Thyroid gland (tissue), 4 donors: ENCODE measurements around the gene CAMK1.

Source experiments
- CTCF ChIP-seq, 6 experiments: fragments of 200-600 bp in 3 of 6; fragments of 450-650 bp in 3 of 6; sonication (generic) in 3 of 6; IDR thresholded peaks; one replicate each; pipeline ENCODE4 v1.5.1; 2016 to 2019; ENCODE audit warnings: antibody characterized with exemption in 6 of 6, mild to moderate bottlenecking in 2 of 6, inconsistent platforms in 1 of 6, moderate library complexity in 1 of 6
- POLR2A ChIP-seq, 2 donors: fragments of 450-650 bp; IDR thresholded peaks; one replicate each; pipeline ENCODE4 v1.6.1; 2017; ENCODE audit warnings: antibody characterized with exemption in 2 of 2, mild to moderate bottlenecking in 2 of 2, moderate library complexity in 1 of 2

- TF ChIP-seq CTCF (IDR thresholded peaks at IDR 0.05) (no peak), POLR2A (IDR thresholded peaks at IDR 0.05) (no peak)
These were observed 37.0 kb downstream of the CAMK1 start for GRCh38 chr3:9732740-9733115.
